Neural cell (in vitro differentiated cells): ENCODE measurements around the gene EVC.

ENCODE experiments used
- CTCF ChIP-seq: fragments of 450-650 bp; IDR thresholded peaks from 2 replicates; pipeline ENCODE4 v1.5.1; 2014; ENCODE audit warnings: antibody characterized with exemption, mild to moderate bottlenecking, moderate library complexity; ENCODE audit not compliant: poor library complexity, severe bottlenecking
- EZH2 ChIP-seq: fragments of 200-600, 300-800 bp; shearing (Covaris generic), sonication (generic); IDR thresholded peaks from 2 replicates; pipeline ENCODE4 v1.6.1; 2014; ENCODE audit warnings: antibody characterized with exemption, low read length, borderline replicate concordance, mild to moderate bottlenecking; ENCODE audit not compliant: insufficient read depth, poor library complexity, severe bottlenecking
- POLR2AphosphoS5 ChIP-seq: IDR thresholded peaks from 2 replicates; pipeline ENCODE4 v1.6.1; 2012
- REST ChIP-seq: IDR thresholded peaks from 2 replicates; pipeline ENCODE4 v1.6.1; 2012; ENCODE audit warnings: borderline replicate concordance

- TF ChIP-seq CTCF, result peak; percentile 47
- TF ChIP-seq POLR2AphosphoS5, result no peak
- no peak for TF ChIP-seq REST
- TF ChIP-seq EZH2, result no peak
These were observed 8.5 kb downstream of the EVC start for GRCh38 chr4:5719350-5720055.
